ENCODE results near the gene RAB22A.

- TF ChIP-seq, protein P1, sequence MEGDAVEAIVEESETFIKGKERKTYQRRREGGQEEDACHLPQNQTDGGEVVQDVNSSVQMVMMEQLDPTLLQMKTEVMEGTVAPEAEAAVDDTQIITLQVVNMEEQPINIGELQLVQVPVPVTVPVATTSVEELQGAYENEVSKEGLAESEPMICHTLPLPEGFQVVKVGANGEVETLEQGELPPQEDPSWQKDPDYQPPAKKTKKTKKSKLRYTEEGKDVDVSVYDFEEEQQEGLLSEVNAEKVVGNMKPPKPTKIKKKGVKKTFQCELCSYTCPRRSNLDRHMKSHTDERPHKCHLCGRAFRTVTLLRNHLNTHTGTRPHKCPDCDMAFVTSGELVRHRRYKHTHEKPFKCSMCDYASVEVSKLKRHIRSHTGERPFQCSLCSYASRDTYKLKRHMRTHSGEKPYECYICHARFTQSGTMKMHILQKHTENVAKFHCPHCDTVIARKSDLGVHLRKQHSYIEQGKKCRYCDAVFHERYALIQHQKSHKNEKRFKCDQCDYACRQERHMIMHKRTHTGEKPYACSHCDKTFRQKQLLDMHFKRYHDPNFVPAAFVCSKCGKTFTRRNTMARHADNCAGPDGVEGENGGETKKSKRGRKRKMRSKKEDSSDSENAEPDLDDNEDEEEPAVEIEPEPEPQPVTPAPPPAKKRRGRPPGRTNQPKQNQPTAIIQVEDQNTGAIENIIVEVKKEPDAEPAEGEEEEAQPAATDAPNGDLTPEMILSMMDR (optimal IDR thresholded peaks at IDR 0.05 in 1 of 3, IDR thresholded peaks at IDR 0.05 in 1 of 3, conservative IDR thresholded peaks at IDR 0.05 in 1 of 3; ENCODE audit: extremely low read depth in 1 of 3, insufficient read depth in 2 of 3, low read length in 3 of 3), result no peak
- no peak for TF ChIP-seq EZH2 (IDR thresholded peaks at IDR 0.05; ENCODE audit: low read length)
These were observed 86.1 kb downstream of the RAB22A start for GRCh38 chr20:58395604-58396003.

All from keratinocyte (primary cell).